Spleen (tissue), 7 donors: ENCODE measurements around the gene MLXIPL.

ENCODE experiments used
- POLR2AphosphoS5 ChIP-seq, 3 donors: sonication (generic); formaldehyde crosslinking; IDR thresholded peaks; one replicate each; pipeline ENCODE4 v1.5.1; 2017; ENCODE audit warnings: antibody characterized with exemption in 3 of 3
- TF ChIP-seq, protein P1 (sequence below), 11 experiments: fragments of 200-600 bp in 7 of 11; fragments of 450-650 bp in 4 of 11; sonication (generic) in 4 of 11; IDR thresholded peaks in 8 of 11; conservative IDR thresholded peaks in 3 of 11; 1 replicate in 7 of 11; 2 replicates in 4 of 11; pipeline versions ENCODE4 v1.4.0 to v1.8.0; 2016 to 2021; ENCODE audit warnings: antibody characterized with exemption in 11 of 11, inconsistent platforms in 4 of 11, mild to moderate bottlenecking in 1 of 11
- donor health status: DM: no; HTN: no; CAD: no; lungs with moderate emphysema.
- donor health status: DM: no; HTN: no; CAD: no.
- donor health status: DM: no; HTN: no; CAD: no.

DNA sequence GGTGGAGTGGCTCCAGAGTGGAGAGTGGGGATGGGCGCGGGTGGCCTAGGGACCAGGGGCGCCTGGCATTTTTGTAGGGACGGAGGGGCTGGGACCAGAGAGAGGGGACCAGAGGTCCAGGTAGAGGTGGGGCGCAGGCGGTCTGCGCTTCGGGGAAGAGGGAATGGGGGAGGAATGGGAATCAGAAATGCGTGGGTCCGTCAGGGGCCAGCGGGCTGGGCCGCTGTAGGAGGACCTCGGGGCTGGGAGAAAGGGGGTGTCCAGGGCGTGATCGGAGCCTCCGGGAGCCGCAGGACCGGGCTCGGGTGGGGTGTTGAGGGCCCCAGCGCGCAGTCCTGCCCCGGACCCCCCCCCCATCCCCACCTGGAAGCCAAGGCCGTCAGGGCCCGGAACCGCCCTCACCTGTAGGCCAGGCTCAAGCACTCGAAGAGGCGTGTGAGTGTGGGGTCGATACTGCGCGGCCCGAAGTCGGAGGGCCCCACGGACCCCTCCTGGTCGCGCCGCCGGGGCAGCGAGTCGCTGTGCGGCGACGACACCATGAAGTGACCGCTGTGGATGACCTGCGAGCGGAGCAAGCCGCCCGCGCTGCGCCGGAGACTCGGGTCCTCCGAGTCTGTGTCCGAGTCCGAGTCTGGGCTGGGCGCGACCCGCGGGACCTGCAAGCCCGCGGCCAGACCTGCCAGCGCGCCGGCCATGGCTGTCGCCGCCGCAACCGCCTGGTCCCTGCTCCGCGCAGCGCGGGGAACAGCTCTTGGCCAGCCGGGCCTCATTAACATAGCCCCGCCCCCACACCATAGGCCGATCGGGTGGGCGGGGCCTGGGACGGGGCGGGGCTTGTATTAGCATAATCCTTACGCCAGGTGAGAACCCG is at the start of gene MLXIPL:
- TF ChIP-seq POLR2AphosphoS5 (IDR thresholded peaks at IDR 0.05) = no peak
- TF ChIP-seq, protein P1, sequence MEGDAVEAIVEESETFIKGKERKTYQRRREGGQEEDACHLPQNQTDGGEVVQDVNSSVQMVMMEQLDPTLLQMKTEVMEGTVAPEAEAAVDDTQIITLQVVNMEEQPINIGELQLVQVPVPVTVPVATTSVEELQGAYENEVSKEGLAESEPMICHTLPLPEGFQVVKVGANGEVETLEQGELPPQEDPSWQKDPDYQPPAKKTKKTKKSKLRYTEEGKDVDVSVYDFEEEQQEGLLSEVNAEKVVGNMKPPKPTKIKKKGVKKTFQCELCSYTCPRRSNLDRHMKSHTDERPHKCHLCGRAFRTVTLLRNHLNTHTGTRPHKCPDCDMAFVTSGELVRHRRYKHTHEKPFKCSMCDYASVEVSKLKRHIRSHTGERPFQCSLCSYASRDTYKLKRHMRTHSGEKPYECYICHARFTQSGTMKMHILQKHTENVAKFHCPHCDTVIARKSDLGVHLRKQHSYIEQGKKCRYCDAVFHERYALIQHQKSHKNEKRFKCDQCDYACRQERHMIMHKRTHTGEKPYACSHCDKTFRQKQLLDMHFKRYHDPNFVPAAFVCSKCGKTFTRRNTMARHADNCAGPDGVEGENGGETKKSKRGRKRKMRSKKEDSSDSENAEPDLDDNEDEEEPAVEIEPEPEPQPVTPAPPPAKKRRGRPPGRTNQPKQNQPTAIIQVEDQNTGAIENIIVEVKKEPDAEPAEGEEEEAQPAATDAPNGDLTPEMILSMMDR (IDR thresholded peaks at IDR 0.05 in 8 of 11, conservative IDR thresholded peaks at IDR 0.05 in 3 of 11) = no peak
